ENCODE results near the gene CDIPT.

CDIPT gene

GRCh38 chr16:29810699-29811169 lies 52.3 kb downstream of the CDIPT start:
- no peak for DNase-seq (ENCODE audit: low spot score)

GRCh38 chr16:29809850-29810698 lies 53.0 kb downstream of the CDIPT start:
- no peak for DNase-seq (ENCODE audit: low spot score)

GRCh38 chr16:29809031-29809747 lies 53.8 kb downstream of the CDIPT start:
- no peak for DNase-seq (ENCODE audit: low spot score)
